B cell (primary cell): ENCODE data around the gene COL1A1. TPM values are rescaled to one million over a fixed set of nuclear protein-coding genes. Genes with fewer than 3 reads are reported as not detected.

Experiments
- ATAC-seq: fragments of 200-7000 bp; cut with Tn5 transposase; one replicate; pipeline ENCODE4 v1.10.0; 2021; ENCODE audit warnings: low read depth, mild to moderate bottlenecking, moderate number of reproducible peaks, moderate library complexity
- CTCF ChIA-PET: fragments of 350-600 bp; sonication (Branson Sonifier 250); formaldehyde crosslinking; loops from one replicate; lab custom pipeline; 2021; ENCODE audit warnings: antibody characterized with exemption, inconsistent platforms; lab: Charles Lee
- POLR2A ChIA-PET: fragments of 350-600 bp; sonication (Branson Sonifier 250); formaldehyde crosslinking; loops from one replicate; lab custom pipeline; 2021; ENCODE audit warnings: antibody characterized with exemption; lab: Charles Lee
- DNase-seq: peaks from one replicate; pipeline ENCODE4 v3.0.0; 2013
- H2AFZ ChIP-seq: 2 replicates; pipeline ENCODE4 v1.6.1; 2012; ENCODE audit warnings: mild to moderate bottlenecking, low read depth, low read length; ENCODE audit not compliant: insufficient read depth, poor library complexity, severe bottlenecking
- H3K27ac ChIP-seq, 2 donors: 1 replicate in 1 of 2; 2 replicates in 1 of 2; pipeline ENCODE4 v1.5.1; 2012 to 2013; ENCODE audit warnings: low read length in 2 of 2, mild to moderate bottlenecking in 2 of 2, moderate library complexity in 1 of 2
- H3K27me3 ChIP-seq, 4 experiments: fragments of 200-600 bp in 1 of 4; sonication (generic) in 1 of 4; replicated peaks in 1 of 4; 1 replicate in 2 of 4; 2 replicates in 2 of 4; pipeline versions ENCODE4 v1.6.1 to v1.7.0; 2013 to 2016; ENCODE audit warnings: low read length in 3 of 4, mild to moderate bottlenecking in 2 of 4, mixed read lengths in 1 of 4, moderate library complexity in 1 of 4; ENCODE audit not compliant: insufficient read depth in 4 of 4, control insufficient read depth in 3 of 4; ENCODE audit errors: control extremely low read depth in 1 of 4
- H3K36me3 ChIP-seq, 2 experiments: replicated peaks in 1 of 2; 1 replicate in 1 of 2; 2 replicates in 1 of 2; pipeline versions ENCODE4 v1.6.1 to v1.7.1; 2013; ENCODE audit warnings: low read length in 1 of 2; ENCODE audit not compliant: insufficient read depth in 2 of 2, control insufficient read depth in 1 of 2; ENCODE audit errors: control extremely low read depth in 1 of 2, extremely low read depth in 1 of 2
- H3K4me1 ChIP-seq, 2 donors: fragments of 200-600 bp in 1 of 2; sonication (generic) in 1 of 2; 1 replicate in 1 of 2; 2 replicates in 1 of 2; pipeline versions ENCODE4 v1.5.1 to v1.6.1; 2013 to 2017; ENCODE audit warnings: low read length in 2 of 2; ENCODE audit not compliant: control insufficient read depth in 2 of 2, insufficient read depth in 2 of 2
- H3K4me2 ChIP-seq: replicated peaks from 2 replicates; pipeline ENCODE3; 2012; ENCODE audit warnings: mild to moderate bottlenecking, low read depth, low read length; ENCODE audit not compliant: poor library complexity, severe bottlenecking
- H3K4me3 ChIP-seq, 5 experiments: fragments of 200-600 bp in 1 of 5; sonication (generic) in 1 of 5; 1 replicate in 3 of 5; 2 replicates in 2 of 5; pipeline versions ENCODE4 v1.5.1 to v1.7.0; 2011 to 2016; ENCODE audit warnings: low read length in 4 of 5, mild to moderate bottlenecking in 4 of 5, low read depth in 2 of 5, control low read depth in 1 of 5, moderate library complexity in 1 of 5; ENCODE audit not compliant: insufficient read depth in 1 of 5; ENCODE audit errors: control extremely low read depth in 1 of 5, extremely low read depth in 1 of 5
- H3K79me2 ChIP-seq: fragments of 200-600 bp; sonication (generic); one replicate; pipeline ENCODE4 v1.6.0; 2016; ENCODE audit warnings: low read length; ENCODE audit not compliant: control insufficient read depth, insufficient read depth
- H3K9ac ChIP-seq: fragments of 200-600 bp; sonication (generic); 2 replicates; pipeline ENCODE4 v1.6.1; 2017; ENCODE audit warnings: mild to moderate bottlenecking, low read length, moderate library complexity
- H3K9me3 ChIP-seq, 3 donors: one replicate each; pipeline versions ENCODE4 v1.6.1 to v1.7.1; 2013; ENCODE audit warnings: low read length in 2 of 3; ENCODE audit not compliant: control insufficient read depth in 2 of 3, insufficient read depth in 1 of 3; ENCODE audit errors: control extremely low read depth in 1 of 3
- H4K20me1 ChIP-seq: 2 replicates; pipeline ENCODE4 v1.6.0; 2012; ENCODE audit warnings: mild to moderate bottlenecking, low read length; ENCODE audit not compliant: insufficient read depth, control insufficient read depth, poor library complexity, severe bottlenecking
- H3K27ac Mint-ChIP-seq: one replicate; pipeline ENCODE4 v1.8.0; 2021; ENCODE audit warnings: mixed read lengths
- H3K27me3 Mint-ChIP-seq: one replicate; pipeline ENCODE4 v1.8.0; 2021; ENCODE audit warnings: mixed read lengths
- H3K4me1 Mint-ChIP-seq: one replicate; pipeline ENCODE4 v1.8.0; 2021; ENCODE audit warnings: mixed read lengths
- H3K4me3 Mint-ChIP-seq: one replicate; pipeline ENCODE4 v1.8.0; 2021; ENCODE audit warnings: mixed read lengths
- H3K9me3 Mint-ChIP-seq: one replicate; pipeline ENCODE4 v1.8.0; 2022; ENCODE audit warnings: mixed read lengths; ENCODE audit not compliant: insufficient read depth
- EZH2 ChIP-seq: IDR thresholded peaks from 2 replicates; pipeline ENCODE4 v1.6.1; 2012; ENCODE audit warnings: borderline replicate concordance, low read depth, mild to moderate bottlenecking, moderate library complexity, low read length; ENCODE audit not compliant: insufficient read depth, poor library complexity, severe bottlenecking
- WGBS: methylation state at CpG from one replicate; pipeline ENCODE4 v1.1.5; 2013; ENCODE audit warnings: missing lambda C conversion rate; ENCODE audit not compliant: insufficient coverage; 5-methylcytosine and 5-hydroxymethylcytosine counted together
- intact Hi-C: fragments of 100-400 bp; cut with micrococcal nuclease; formaldehyde crosslinking; loops from one replicate; pipeline ENCODE4 v1.10.0; 2022
- polyA plus RNA-seq: library from polyadenylated mRNA; depleted of rRNA; stranded (reverse); fragments of >200 nt; gene quantifications from 2 replicates; pipeline ENCODE4 v1.2.3, GENCODE V29; 2012
- total RNA-seq, 2 donors: library from RNA; stranded (reverse); fragments of 120-200 nt in 1 of 2; gene quantifications; 1 replicate in 1 of 2; 2 replicates in 1 of 2; pipeline versions ENCODE4 v1.2.3 to v1.2.4, GENCODE V29; 2013 to 2022
- TF ChIP-seq, protein P1 (sequence below): fragments of 200-600 bp; IDR thresholded peaks from one replicate; pipeline ENCODE4 v1.8.0; 2022; ENCODE audit warnings: antibody characterized with exemption, mild to moderate bottlenecking

COL1A1 gene
- total and polyA plus RNA-seq, 2 donors (not counting 1 experiment from before 2014, with no cell fraction given), result 0.66 to 9.1 TPM

DNA sequence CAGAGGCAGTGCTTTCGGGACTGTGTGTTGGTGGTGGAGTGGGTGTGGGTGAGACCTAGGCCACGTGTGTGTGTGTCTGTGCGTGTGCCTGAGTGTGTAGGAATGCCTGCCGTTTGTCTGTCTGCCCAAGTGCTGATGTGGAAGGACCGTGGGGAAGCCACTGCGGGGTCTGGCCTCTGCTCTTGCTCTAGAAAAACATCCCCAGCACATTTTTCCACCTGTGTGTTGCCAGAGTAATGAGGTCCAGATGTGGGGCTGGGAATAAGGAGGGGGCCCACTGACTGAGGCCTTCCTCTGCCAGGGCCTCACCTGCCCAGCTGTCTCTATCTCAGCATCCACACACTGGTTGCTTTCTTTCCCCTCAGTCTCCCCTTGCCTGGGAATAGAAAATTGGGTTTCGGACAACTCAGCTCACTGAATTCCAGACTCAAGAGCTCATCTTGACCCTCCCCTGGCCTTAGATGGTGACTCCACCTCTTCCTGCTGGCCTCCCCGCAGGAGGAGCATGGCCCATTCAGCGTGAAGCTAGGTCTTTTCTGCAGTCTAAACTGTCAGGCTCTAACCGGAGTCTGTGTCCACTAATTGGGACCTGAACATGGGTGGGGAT, 28.0 kb downstream of the COL1A1 start:
- WGBS, result 91% methylated on average over 8 of the region's 10 CpGs
- Histone ChIP-seq H3K4me2 (no peak overlapping the region), H4K20me1 (no peaks in the 10 kb centered on the region), H3K9me3 (no peaks in the 10 kb centered on the region), H3K27me3 (no peaks in the 10 kb centered on the region), H3K4me3 (no peak overlapping the region), H3K36me3 (no peaks in the 10 kb centered on the region), H3K27ac (no peak overlapping the region), H3K9ac (no peak overlapping the region), H3K4me1 (peaks cover 14 to 21% of the 10 kb centered on the region in 2 donors), H3K79me2 (no peaks in the 10 kb centered on the region), H2AFZ (no peak overlapping the region)
- CTCF ChIA-PET, result interaction anchor here (0.5 to 1.4 kb wide), 5 partner anchors 9 to 121 kb away, joined by 3 to 4 read pairs (median 3); no protein-coding TSS in a partner anchor
- no peak for TF ChIP-seq EZH2
- ATAC-seq, result no peak
- Mint-ChIP-seq H3K27ac (no peak overlapping the region), H3K9me3 (no peaks in the 10 kb centered on the region), H3K4me1 (peaks cover 15% of the 10 kb centered on the region), H3K27me3 (no peaks in the 10 kb centered on the region), H3K4me3 (no peak overlapping the region)
- intact Hi-C loops, result no loop called here
- no peak for DNase-seq
- POLR2A ChIA-PET, result no interaction called here

DNA sequence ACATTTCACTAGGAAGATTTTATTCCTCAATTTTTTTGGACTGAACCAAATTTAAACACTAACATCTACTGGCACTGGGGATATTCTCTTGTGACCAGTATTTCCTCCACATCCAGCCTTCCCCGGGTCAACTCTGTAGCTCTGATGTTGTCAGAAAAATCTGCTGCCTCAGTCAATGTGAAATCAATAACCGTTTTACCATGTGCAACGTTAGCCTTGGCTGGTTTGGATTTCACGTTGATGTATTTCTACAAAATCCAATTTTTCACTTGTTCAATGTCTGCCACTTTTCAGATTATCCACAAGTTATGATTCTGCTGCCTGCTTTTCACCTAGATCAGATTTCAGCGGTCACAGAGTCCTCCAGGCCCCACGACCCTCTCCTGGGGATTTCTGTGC, 28.5 kb downstream of the COL1A1 start:
- H4K20me1 ChIP-seq, result no peaks in the 10 kb centered on the region
- CTCF ChIA-PET, result interaction anchor here (1.4 to 5.9 kb wide), 2 partner anchors 25 kb away, joined by 4 to 49 read pairs; no protein-coding TSS in a partner anchor
- no peak overlapping the region for H3K4me3 ChIP-seq
- no peak overlapping the region for H3K4me2 ChIP-seq
- WGBS, result 91% methylated on average over 6 of the region's 6 CpGs
- H3K36me3 ChIP-seq, result no peaks in the 10 kb centered on the region
- peaks cover 14 to 21% of the 10 kb centered on the region in 2 donors for H3K4me1 ChIP-seq
- no peaks in the 10 kb centered on the region for H3K27me3 ChIP-seq
- Mint-ChIP-seq H3K4me1 (peaks cover 10% of the 10 kb centered on the region), H3K27ac (no peak overlapping the region), H3K27me3 (no peaks in the 10 kb centered on the region), H3K4me3 (no peak overlapping the region), H3K9me3 (no peaks in the 10 kb centered on the region)
- intact Hi-C loops, result no loop called here
- no peak for TF ChIP-seq EZH2
- TF ChIP-seq, protein P1, sequence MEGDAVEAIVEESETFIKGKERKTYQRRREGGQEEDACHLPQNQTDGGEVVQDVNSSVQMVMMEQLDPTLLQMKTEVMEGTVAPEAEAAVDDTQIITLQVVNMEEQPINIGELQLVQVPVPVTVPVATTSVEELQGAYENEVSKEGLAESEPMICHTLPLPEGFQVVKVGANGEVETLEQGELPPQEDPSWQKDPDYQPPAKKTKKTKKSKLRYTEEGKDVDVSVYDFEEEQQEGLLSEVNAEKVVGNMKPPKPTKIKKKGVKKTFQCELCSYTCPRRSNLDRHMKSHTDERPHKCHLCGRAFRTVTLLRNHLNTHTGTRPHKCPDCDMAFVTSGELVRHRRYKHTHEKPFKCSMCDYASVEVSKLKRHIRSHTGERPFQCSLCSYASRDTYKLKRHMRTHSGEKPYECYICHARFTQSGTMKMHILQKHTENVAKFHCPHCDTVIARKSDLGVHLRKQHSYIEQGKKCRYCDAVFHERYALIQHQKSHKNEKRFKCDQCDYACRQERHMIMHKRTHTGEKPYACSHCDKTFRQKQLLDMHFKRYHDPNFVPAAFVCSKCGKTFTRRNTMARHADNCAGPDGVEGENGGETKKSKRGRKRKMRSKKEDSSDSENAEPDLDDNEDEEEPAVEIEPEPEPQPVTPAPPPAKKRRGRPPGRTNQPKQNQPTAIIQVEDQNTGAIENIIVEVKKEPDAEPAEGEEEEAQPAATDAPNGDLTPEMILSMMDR, result no peak
- no peaks in the 10 kb centered on the region for H3K9me3 ChIP-seq
- no peak for ATAC-seq
- POLR2A ChIA-PET, result no interaction called here
- no peak overlapping the region for H3K27ac ChIP-seq
- no peak overlapping the region for H2AFZ ChIP-seq
- no peak overlapping the region for H3K9ac ChIP-seq
- DNase-seq, result no peak
- H3K79me2 ChIP-seq, result peaks cover 4% of the 10 kb centered on the region
